Measurements from ENCODE around the gene OPCML.

OPCML gene

DNA sequence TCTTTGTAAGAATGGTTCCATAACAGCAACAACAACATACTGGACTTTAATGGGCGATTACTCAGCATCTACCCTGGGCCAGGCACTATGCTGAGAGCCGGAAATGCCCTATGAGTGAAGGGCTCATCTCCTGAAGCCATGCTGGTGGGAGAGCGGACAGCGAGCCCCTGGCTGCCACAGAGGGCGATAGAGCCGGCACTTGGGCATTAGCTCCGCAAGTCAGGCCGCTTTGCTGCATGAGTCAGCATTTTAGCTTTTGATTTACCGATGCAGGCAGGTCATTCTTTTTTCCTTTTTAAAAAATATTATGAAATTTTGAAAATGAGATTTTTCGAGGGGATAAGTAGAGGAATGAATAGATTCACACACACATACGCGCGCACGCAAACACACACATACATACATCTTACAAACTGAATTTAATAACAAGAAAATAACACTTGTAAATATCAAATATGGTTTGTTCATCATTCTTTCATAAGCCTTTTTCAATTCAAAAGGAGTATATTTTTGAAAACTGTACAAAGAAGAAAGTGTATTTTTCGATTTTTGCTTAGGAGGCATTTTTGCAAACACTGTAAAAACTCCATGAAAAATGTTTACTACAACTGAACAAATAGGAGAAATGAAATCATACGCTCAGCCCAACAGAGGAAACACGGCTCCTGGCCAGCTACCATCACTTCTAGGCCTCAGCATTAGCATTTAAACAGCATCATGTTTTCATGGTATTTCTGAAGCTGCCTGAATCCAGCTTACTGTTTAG lies 667.3 kb downstream of the OPCML start:
- TF ChIP-seq CTCF (IDR thresholded peaks at IDR 0.05), result no peak

DNA sequence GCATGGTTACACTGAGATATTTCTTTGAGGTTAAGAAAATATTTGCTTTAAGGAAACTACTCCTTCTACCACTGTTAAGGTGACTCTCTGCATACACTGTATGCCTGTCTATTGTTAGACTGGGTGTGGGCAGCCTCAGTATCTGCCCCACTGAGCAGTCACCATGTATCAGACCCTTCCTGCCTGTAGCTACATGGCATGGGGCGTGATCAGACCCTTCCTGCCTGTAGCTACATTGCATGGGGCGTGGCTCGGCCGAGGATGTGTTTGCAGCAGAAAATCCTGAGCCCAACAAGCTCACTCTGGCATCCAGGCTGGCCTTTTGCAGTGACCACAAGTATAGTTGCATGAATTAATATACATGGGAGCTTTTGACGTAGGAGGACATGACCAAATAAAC lies 669.4 kb downstream of the OPCML start:
- no peak for TF ChIP-seq CTCF (IDR thresholded peaks at IDR 0.05)

DNA sequence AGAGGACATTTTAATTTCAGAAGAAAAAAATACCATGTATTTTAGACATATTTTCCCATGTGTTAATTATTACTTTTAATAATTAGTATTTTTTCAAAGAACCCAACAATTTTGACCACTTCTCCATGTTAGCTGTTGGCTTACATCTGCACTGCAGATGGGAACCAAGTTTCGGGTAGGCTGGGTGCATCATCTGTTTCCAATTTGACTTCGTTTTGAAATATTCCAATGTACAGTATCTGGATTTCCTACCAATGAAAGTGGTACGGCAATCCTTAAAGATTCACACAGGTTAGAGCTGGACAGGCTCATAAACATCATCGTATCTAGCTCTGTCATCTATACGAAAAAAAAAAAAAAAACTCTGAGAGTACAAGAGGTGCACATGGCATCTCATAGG lies 670.2 kb downstream of the OPCML start:
- TF ChIP-seq CTCF (IDR thresholded peaks at IDR 0.05), result no peak

GRCh38 chr11:132859306-132859705 lies 673.0 kb downstream of the OPCML start:
- no peak for TF ChIP-seq CTCF (IDR thresholded peaks at IDR 0.05)

GRCh38 chr11:132858223-132858622 lies 674.1 kb downstream of the OPCML start:
- no peak for TF ChIP-seq CTCF (IDR thresholded peaks at IDR 0.05)

GRCh38 chr11:132856032-132856431 lies 676.3 kb downstream of the OPCML start:
- no peak for TF ChIP-seq CTCF (IDR thresholded peaks at IDR 0.05)

- no peak for TF ChIP-seq CTCF (IDR thresholded peaks at IDR 0.05)
Observed at GRCh38 chr11:132855516-132855915, 676.8 kb downstream of the OPCML start.

GRCh38 chr11:132853886-132854285 lies 678.4 kb downstream of the OPCML start:
- no peak for TF ChIP-seq CTCF (IDR thresholded peaks at IDR 0.05)
